Measurements from ENCODE around the gene SV2C.

The SV2C gene

GRCh38 chr5:76125346-76125745 lies 42.2 kb downstream of the SV2C start:
- H3K4me1 Mint-ChIP-seq: no peaks in the 10 kb centered on the region
- no peaks in the 10 kb centered on the region for H3K36me3 Mint-ChIP-seq
- H3K4me3 Mint-ChIP-seq: no peak overlapping the region
- no peak for ATAC-seq (ENCODE audit: low read depth)
- DNase-seq (ENCODE audit: low spot score in 2 of 2): no peak
- peaks cover 7% of the 10 kb centered on the region for H3K27me3 Mint-ChIP-seq
- no peaks in the 10 kb centered on the region for H3K9me3 Mint-ChIP-seq
- H3K27ac Mint-ChIP-seq: no peak overlapping the region

GRCh38 chr5:76125888-76126287 lies 42.7 kb downstream of the SV2C start:
- no peak overlapping the region for H3K27ac Mint-ChIP-seq
- H3K9me3 Mint-ChIP-seq: no peaks in the 10 kb centered on the region
- H3K4me1 Mint-ChIP-seq: no peaks in the 10 kb centered on the region
- DNase-seq (ENCODE audit: low spot score in 2 of 2): no peak
- no peaks in the 10 kb centered on the region for H3K36me3 Mint-ChIP-seq
- ATAC-seq (ENCODE audit: low read depth): no peak
- peaks cover 7% of the 10 kb centered on the region for H3K27me3 Mint-ChIP-seq
- H3K4me3 Mint-ChIP-seq: no peak overlapping the region

GRCh38 chr5:76134003-76134402 lies 50.8 kb downstream of the SV2C start:
- H3K36me3 Mint-ChIP-seq: no peaks in the 10 kb centered on the region
- peaks cover 7% of the 10 kb centered on the region for H3K27me3 Mint-ChIP-seq
- H3K4me3 Mint-ChIP-seq: no peak overlapping the region
- DNase-seq (ENCODE audit: low spot score in 2 of 2): no peak
- no peak overlapping the region for H3K27ac Mint-ChIP-seq
- H3K4me1 Mint-ChIP-seq: no peaks in the 10 kb centered on the region
- no peaks in the 10 kb centered on the region for H3K9me3 Mint-ChIP-seq
- ATAC-seq (ENCODE audit: low read depth): no peak

- no peak for ATAC-seq (ENCODE audit: low read depth)
- no peak overlapping the region for H3K27ac Mint-ChIP-seq
- peaks cover 7% of the 10 kb centered on the region for H3K27me3 Mint-ChIP-seq
- no peaks in the 10 kb centered on the region for H3K9me3 Mint-ChIP-seq
- no peaks in the 10 kb centered on the region for H3K36me3 Mint-ChIP-seq
- H3K4me3 Mint-ChIP-seq: no peak overlapping the region
- no peaks in the 10 kb centered on the region for H3K4me1 Mint-ChIP-seq
- DNase-seq (ENCODE audit: low spot score in 2 of 2): no peak
These were observed 51.5 kb downstream of the SV2C start for GRCh38 chr5:76134646-76135045.

GRCh38 chr5:76137887-76138542 lies 54.8 kb downstream of the SV2C start:
- Mint-ChIP-seq H3K27ac (no peak overlapping the region), H3K4me1 (no peaks in the 10 kb centered on the region), H3K9me3 (no peaks in the 10 kb centered on the region), H3K36me3 (no peaks in the 10 kb centered on the region), H3K4me3 (no peak overlapping the region), H3K27me3 (peaks cover 7% of the 10 kb centered on the region)
- ATAC-seq (ENCODE audit: low read depth) (no peak), DNase-seq (ENCODE audit: low spot score in 2 of 2) (no peak)

- Mint-ChIP-seq H3K9me3 (no peaks in the 10 kb centered on the region), H3K4me3 (no peak overlapping the region), H3K36me3 (no peaks in the 10 kb centered on the region), H3K27me3 (no peaks in the 10 kb centered on the region), H3K27ac (no peak overlapping the region), H3K4me1 (no peaks in the 10 kb centered on the region)
- DNase-seq (ENCODE audit: low spot score in 2 of 2): no peak
- no peak for ATAC-seq (ENCODE audit: low read depth)
These were observed 60.7 kb downstream of the SV2C start for GRCh38 chr5:76143884-76144283.

GRCh38 chr5:76144513-76145274 lies 61.5 kb downstream of the SV2C start:
- no peak overlapping the region for H3K4me3 Mint-ChIP-seq

GRCh38 chr5:76145945-76146344 lies 62.8 kb downstream of the SV2C start:
- H3K27ac Mint-ChIP-seq: no peak overlapping the region
- no peak for ATAC-seq (ENCODE audit: low read depth)
- no peaks in the 10 kb centered on the region for H3K9me3 Mint-ChIP-seq
- peaks cover under 1% of the 10 kb centered on the region for H3K27me3 Mint-ChIP-seq
- H3K4me3 Mint-ChIP-seq: no peak overlapping the region
- no peaks in the 10 kb centered on the region for H3K4me1 Mint-ChIP-seq
- no peak for DNase-seq (ENCODE audit: low spot score in 2 of 2)
- H3K36me3 Mint-ChIP-seq: no peaks in the 10 kb centered on the region

More at GRCh38 chr5:76144513-76145274, 61.5 kb downstream of the SV2C start:
- no peak for ATAC-seq (ENCODE audit: low read depth)
- Mint-ChIP-seq H3K27me3 (no peaks in the 10 kb centered on the region), H3K4me1 (no peaks in the 10 kb centered on the region), H3K36me3 (no peaks in the 10 kb centered on the region), H3K27ac (no peak overlapping the region), H3K9me3 (no peaks in the 10 kb centered on the region)
- DNase-seq (ENCODE audit: low spot score in 2 of 2): no peak

- ATAC-seq (ENCODE audit: low read depth): no peak
- Mint-ChIP-seq H3K4me1 (no peaks in the 10 kb centered on the region), H3K4me3 (no peak overlapping the region), H3K36me3 (no peaks in the 10 kb centered on the region), H3K27me3 (peaks cover 17% of the 10 kb centered on the region), H3K27ac (no peak overlapping the region), H3K9me3 (no peaks in the 10 kb centered on the region)
- DNase-seq (ENCODE audit: low spot score in 2 of 2): no peak
These were observed 66.5 kb downstream of the SV2C start for GRCh38 chr5:76149636-76150035.

GRCh38 chr5:76152161-76152560 lies 69.0 kb downstream of the SV2C start:
- H3K27me3 Mint-ChIP-seq: peaks cover 24% of the 10 kb centered on the region
- DNase-seq (ENCODE audit: low spot score in 2 of 2) (no peak), ATAC-seq (ENCODE audit: low read depth) (no peak)
- H3K4me3 Mint-ChIP-seq: no peak overlapping the region
- peaks cover 5% of the 10 kb centered on the region for H3K36me3 Mint-ChIP-seq
- H3K27ac Mint-ChIP-seq: no peak overlapping the region
- H3K9me3 Mint-ChIP-seq: peaks cover 8% of the 10 kb centered on the region
- H3K4me1 Mint-ChIP-seq: no peaks in the 10 kb centered on the region

- H3K27ac Mint-ChIP-seq: no peak overlapping the region
- no peak for DNase-seq (ENCODE audit: low spot score in 2 of 2)
- no peaks in the 10 kb centered on the region for H3K4me1 Mint-ChIP-seq
- no peak overlapping the region for H3K4me3 Mint-ChIP-seq
- no peak for ATAC-seq (ENCODE audit: low read depth)
- H3K9me3 Mint-ChIP-seq: peaks cover 9% of the 10 kb centered on the region
- H3K27me3 Mint-ChIP-seq: peaks cover 24% of the 10 kb centered on the region
- peaks cover 5% of the 10 kb centered on the region for H3K36me3 Mint-ChIP-seq
These were observed 69.5 kb downstream of the SV2C start for GRCh38 chr5:76152700-76153099.

GRCh38 chr5:76153271-76153670 lies 70.1 kb downstream of the SV2C start:
- H3K9me3 Mint-ChIP-seq: peaks cover 9% of the 10 kb centered on the region
- DNase-seq (ENCODE audit: low spot score in 2 of 2): no peak
- no peak for ATAC-seq (ENCODE audit: low read depth)

GRCh38 chr5:76154009-76154690 lies 71.0 kb downstream of the SV2C start:
- no peak overlapping the region for H3K4me3 Mint-ChIP-seq
- no peak overlapping the region for H3K27ac Mint-ChIP-seq
- DNase-seq (ENCODE audit: low spot score in 2 of 2): no peak
- peaks cover 5% of the 10 kb centered on the region for H3K36me3 Mint-ChIP-seq
- H3K9me3 Mint-ChIP-seq: peaks cover 9% of the 10 kb centered on the region
- no peak for ATAC-seq (ENCODE audit: low read depth)
- H3K4me1 Mint-ChIP-seq: no peaks in the 10 kb centered on the region
- peaks cover 24% of the 10 kb centered on the region for H3K27me3 Mint-ChIP-seq

More at GRCh38 chr5:76153271-76153670, 70.1 kb downstream of the SV2C start:
- Mint-ChIP-seq H3K36me3 (peaks cover 5% of the 10 kb centered on the region), H3K4me1 (no peaks in the 10 kb centered on the region), H3K27me3 (peaks cover 24% of the 10 kb centered on the region), H3K4me3 (no peak overlapping the region), H3K27ac (no peak overlapping the region)

- peaks cover 9% of the 10 kb centered on the region for H3K9me3 Mint-ChIP-seq
- ATAC-seq (ENCODE audit: low read depth) (no peak), DNase-seq (ENCODE audit: low spot score in 2 of 2) (no peak)
- H3K4me3 Mint-ChIP-seq: no peak overlapping the region
- H3K27me3 Mint-ChIP-seq: peaks cover 24% of the 10 kb centered on the region
- peaks cover 5% of the 10 kb centered on the region for H3K36me3 Mint-ChIP-seq
- no peak overlapping the region for H3K27ac Mint-ChIP-seq
- H3K4me1 Mint-ChIP-seq: no peaks in the 10 kb centered on the region
These were observed 72.4 kb downstream of the SV2C start for GRCh38 chr5:76155536-76155935.

All from memory B cell (primary cell).